ENCODE results near the gene TRPM5. TPM values are rescaled to one million over a fixed set of nuclear protein-coding genes. Genes with fewer than 3 reads are reported as not detected.
A peak's percentile ranks its signal among the peaks of the same experiment; 100 is the strongest.

TRPM5 gene
- total and polyA plus RNA-seq, 2 of the 8 experiments (the other 6 are each of a cell fraction or from before 2014, with no cell fraction given), result 0.02 TPM; not detected in 1

- 85% methylated on average over 13 of the region's 14 CpGs; no CpG with 5 or more reads in 1 of the 2 experiments for WGBS, 2 experiments (ENCODE audit: extremely low coverage in 1 of 2, insufficient coverage in 1 of 2, insufficient read length in 1 of 2, insufficient replicate concordance in 2 of 2, low coverage in 1 of 2, low lambda C conversion rate in 2 of 2, missing lambda C conversion rate in 1 of 2)
- FAIRE-seq (no peak), DNase-seq (ENCODE audit: low read depth in 1 of 2, low spot score in 2 of 2) (no peak)
- no peak overlapping the region for H3K23ac ChIP-seq (ENCODE audit: insufficient read length)
- H2BK12ac ChIP-seq (ENCODE audit: low read depth, low read length), result no peak overlapping the region
- no peak overlapping the region for H3K4me3 ChIP-seq (ENCODE audit: extremely low read depth in 1 of 4, insufficient read depth in 2 of 4, low read depth in 3 of 4, low read length in 4 of 4)
- no peak overlapping the region for H4K91ac ChIP-seq (replicated peaks; ENCODE audit: insufficient read length, low read length)
- H4K20me1 ChIP-seq (replicated peaks in 1 of 2; ENCODE audit: control insufficient read depth in 1 of 2, insufficient read depth in 2 of 2, low read length in 2 of 2), result peaks cover 3 to 5% of the 10 kb centered on the region in 2 experiments
- H3K27me3 ChIP-seq (replicated peaks in 1 of 4; ENCODE audit: control insufficient read depth in 3 of 4, extremely low read depth in 1 of 4, insufficient read depth in 3 of 4, low read length in 3 of 4), result no peaks in the 10 kb centered on the region
- H3K9ac ChIP-seq (replicated peaks in 1 of 4; ENCODE audit: extremely low read depth in 1 of 4, low read depth in 3 of 4, low read length in 3 of 4), result no peak overlapping the region
- H4K8ac ChIP-seq (ENCODE audit: extremely low read depth, insufficient read depth, low read length), result peak overlapping the region; percentile 85; the same call in 1 of the 2 replicates
- H2AK5ac ChIP-seq (ENCODE audit: low read depth, low read length), result no peak overlapping the region
- no peaks in the 10 kb centered on the region for H3K9me3 ChIP-seq (ENCODE audit: insufficient read depth in 2 of 2, low read depth in 1 of 2, low read length in 1 of 2)
- ChIA-PET CTCF (ENCODE audit: partially characterized antibody) (interaction anchor here (1.1 to 14.1 kb wide), 3 partner anchors 13 to 101 kb away, joined by 3 to 196 read pairs (median 64); no protein-coding TSS in a partner anchor), POLR2A (ENCODE audit: partially characterized antibody) (interaction anchor here (3.4 kb wide), 1 partner anchor 13 kb away, joined by 17 read pairs; no protein-coding TSS in a partner anchor)
- H2AFZ ChIP-seq (ENCODE audit: low read length), result no peak overlapping the region
- peak overlapping the region; percentile 46; the same call in 1 of the 2 replicates for H2BK15ac ChIP-seq (ENCODE audit: low read length)
- no peak overlapping the region for H2BK20ac ChIP-seq (ENCODE audit: low read length)
- no peaks in the 10 kb centered on the region; the same call in 1 of the 2 replicates for H3K79me1 ChIP-seq (ENCODE audit: low read depth, low read length)
- H3K18ac ChIP-seq (ENCODE audit: extremely low read depth, low read length), result no peak overlapping the region
- peaks cover 1% of the 10 kb centered on the region; the same call in 1 of the 2 replicates for H3K23me2 ChIP-seq (ENCODE audit: low read depth, low read length)
- no peak overlapping the region for H2BK5ac ChIP-seq (ENCODE audit: low read depth, low read length)
- H4K5ac ChIP-seq (ENCODE audit: insufficient read length, low read depth, low read length), result no peak overlapping the region
- peaks cover 2 to 14% (median 10%) of the 10 kb centered on the region in 4 experiments; a peak in 4 of 8 replicates for H3K36me3 ChIP-seq (ENCODE audit: control insufficient read depth in 2 of 4, insufficient read depth in 4 of 4, low read length in 3 of 4)
- no peak overlapping the region for H3K14ac ChIP-seq (ENCODE audit: insufficient read length)
- no peak overlapping the region for H2BK120ac ChIP-seq (replicated peaks; ENCODE audit: low read depth, low read length)
- no peak overlapping the region for H3K4me2 ChIP-seq (ENCODE audit: insufficient read depth in 1 of 2, low read depth in 2 of 2, low read length in 2 of 2)
- no peak overlapping the region for H3K56ac ChIP-seq (replicated peaks; ENCODE audit: insufficient read length, low read depth, low read length)
- H3K27ac ChIP-seq (ENCODE audit: low read depth, low read length), result no peak overlapping the region
- H3K4me1 ChIP-seq (replicated peaks in 1 of 4; ENCODE audit: control insufficient read depth in 3 of 4, insufficient read depth in 4 of 4, low read length in 3 of 4), result peaks cover 0 to 7% (median 3%) of the 10 kb centered on the region in 4 experiments; a peak in 5 of 7 replicates
- H3K4ac ChIP-seq (replicated peaks; ENCODE audit: insufficient read length, low read depth, low read length), result no peak overlapping the region
- peaks cover 0 to 8% of the 10 kb centered on the region in 2 experiments; a peak in 3 of 4 replicates for H3K79me2 ChIP-seq (ENCODE audit: control insufficient read depth in 1 of 2, insufficient read depth in 2 of 2, low read length in 2 of 2)
- TF ChIP-seq SIN3A (conservative IDR thresholded peaks at IDR 0.05 in 1 of 2, IDR thresholded peaks at IDR 0.05 in 1 of 2; ENCODE audit: low read depth in 1 of 2, low read length in 2 of 2) (no peak), TEAD4 (IDR thresholded peaks at IDR 0.05; ENCODE audit: low read depth, low read length) (no peak), ZNF274 (IDR thresholded peaks at IDR 0.05; ENCODE audit: borderline replicate concordance, extremely low read depth, low read length) (no peak), POLR2AphosphoS5 (IDR thresholded peaks at IDR 0.05; ENCODE audit: low read depth, low read length) (no peak), SRF (IDR thresholded peaks at IDR 0.05; ENCODE audit: low read depth, low read length) (no peak), RFX5 (IDR thresholded peaks at IDR 0.05; ENCODE audit: borderline replicate concordance, low read depth, low read length) (no peak), CBX5 (IDR thresholded peaks at IDR 0.05; ENCODE audit: low read depth, low read length) (no peak), FOSL1 (IDR thresholded peaks at IDR 0.05; ENCODE audit: insufficient read depth, low read depth, low read length) (no peak), NANOG (IDR thresholded peaks at IDR 0.05; ENCODE audit: insufficient read depth, low read depth, low read length, poor library complexity, severe bottlenecking) (no peak), TAF7 (optimal IDR thresholded peaks at IDR 0.05; ENCODE audit: borderline replicate concordance, low read depth, low read length) (no peak), SP1 (IDR thresholded peaks at IDR 0.05; ENCODE audit: low read depth, low read length) (no peak), HDAC2 (IDR thresholded peaks at IDR 0.05; ENCODE audit: borderline replicate concordance in 1 of 2, low read depth in 2 of 2, low read length in 2 of 2) (no peak), ASH2L (IDR thresholded peaks at IDR 0.05; ENCODE audit: low read length) (no peak), JUN (IDR thresholded peaks at IDR 0.05; ENCODE audit: low read depth, low read length) (no peak)
Measured at GRCh38 chr11:2406451-2406850, 37.9 kb downstream of the TRPM5 start.

All from H1 (cell line).